Measurements from ENCODE around the gene CDC42EP2.

Gene CDC42EP2

GRCh38 chr11:65298131-65298535 lies 16.5 kb upstream of the CDC42EP2 start:
- no peak for DNase-seq (ENCODE audit: low spot score)

DNA sequence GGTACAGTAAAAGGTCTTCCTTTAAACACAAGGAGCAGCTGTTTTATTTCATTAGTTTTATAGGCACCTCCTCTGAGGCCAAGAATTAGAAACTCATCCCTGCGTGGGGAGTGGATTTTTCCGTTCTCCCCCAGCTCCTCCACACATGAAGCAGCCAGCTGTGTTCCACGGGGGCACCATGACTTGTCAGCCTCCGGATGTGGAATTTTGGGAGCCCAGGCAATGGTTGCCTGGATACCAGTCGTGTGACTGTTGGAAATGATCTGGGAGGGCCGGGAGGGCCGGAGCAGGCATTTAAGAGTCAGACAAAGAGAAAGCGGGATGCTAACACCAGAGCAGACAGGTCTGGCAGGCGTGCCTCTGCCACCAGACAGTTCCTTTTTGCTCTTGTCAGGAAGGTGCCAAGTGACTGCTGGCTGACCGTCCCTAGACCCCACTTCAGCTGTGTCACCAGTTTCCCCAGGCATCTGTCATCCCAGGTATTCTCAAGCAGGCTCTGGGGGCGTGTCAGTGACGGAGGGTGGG lies 15.9 kb upstream of the CDC42EP2 start:
- no peak for DNase-seq (ENCODE audit: low spot score)

DNA sequence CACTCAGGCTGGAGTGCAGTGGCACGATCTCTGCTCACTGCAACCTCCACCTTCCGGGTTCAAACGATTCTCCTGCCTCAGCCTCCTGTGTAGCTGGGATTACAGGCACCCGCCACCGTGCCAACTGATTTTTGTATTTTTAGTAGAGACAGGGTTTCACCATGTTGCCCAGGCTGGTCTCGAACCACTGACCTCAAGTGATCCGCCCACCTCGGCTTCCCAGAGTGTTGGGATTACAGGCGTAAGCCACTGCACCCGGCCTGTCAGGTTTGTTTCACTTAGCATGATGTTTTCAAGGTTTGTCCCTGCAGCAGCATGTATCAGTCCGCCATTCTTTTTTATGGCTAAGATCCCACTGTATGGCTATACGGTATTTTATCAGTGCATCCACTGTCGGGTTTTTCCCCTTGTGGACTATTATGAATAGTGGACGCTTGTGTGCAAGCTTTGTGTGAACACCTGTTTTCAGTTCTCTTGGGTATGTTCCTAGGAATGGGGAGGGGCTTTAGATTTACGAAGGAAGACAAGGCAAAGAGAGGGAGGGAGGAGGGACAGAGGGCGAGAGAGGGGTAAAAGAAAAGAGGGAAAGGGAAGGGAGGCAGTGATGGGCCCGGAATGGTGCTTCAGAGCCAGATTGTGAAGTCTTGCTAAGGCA lies 13.9 kb upstream of the CDC42EP2 start:
- no peak for DNase-seq (ENCODE audit: low spot score)

GRCh38 chr11:65301491-65302329 lies 13.0 kb upstream of the CDC42EP2 start:
- no peak for DNase-seq (ENCODE audit: low spot score)

DNA sequence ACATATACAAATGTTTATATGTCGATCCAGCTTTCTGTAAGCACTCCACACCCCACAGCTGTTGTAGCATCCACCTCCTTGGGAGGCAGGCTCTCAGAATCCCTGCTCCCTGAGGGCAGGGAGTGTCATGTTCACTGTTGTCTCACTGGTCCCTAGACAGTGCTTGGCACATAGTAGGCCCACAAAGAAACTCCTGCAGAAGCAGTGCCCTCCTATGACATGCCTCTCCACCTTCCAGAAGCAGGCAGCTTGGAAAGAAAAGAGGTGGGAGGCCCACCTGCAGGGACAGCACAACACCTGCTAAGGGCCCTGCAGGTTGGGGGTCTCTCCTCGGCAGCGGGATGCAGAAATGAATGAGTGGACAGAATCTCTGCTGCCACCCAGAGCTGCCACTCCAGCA lies 11.1 kb upstream of the CDC42EP2 start:
- no peak for DNase-seq (ENCODE audit: low spot score)

- DNase-seq (ENCODE audit: low spot score) = no peak
Measured at GRCh38 chr11:65304110-65304509, 10.6 kb upstream of the CDC42EP2 start.

DNA sequence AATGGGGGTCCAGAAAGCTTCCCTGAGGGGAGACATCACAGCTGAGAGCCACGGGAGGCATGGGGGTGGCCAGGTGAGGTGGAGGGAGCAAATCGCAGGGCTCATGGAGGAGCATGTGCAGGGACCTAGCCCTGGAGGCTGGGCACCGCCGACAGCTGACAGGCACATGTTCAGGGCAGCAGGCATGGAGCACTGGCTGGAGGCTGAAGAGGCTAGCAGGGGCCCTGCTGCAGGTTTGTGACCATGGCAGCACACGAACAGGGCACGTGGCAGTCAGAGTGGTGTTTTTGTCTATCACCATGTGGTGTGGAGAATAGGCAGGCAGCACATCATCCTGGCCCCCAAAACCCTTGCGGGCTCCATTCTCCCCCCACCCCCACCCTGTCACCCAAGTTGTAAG lies 10.1 kb upstream of the CDC42EP2 start:
- no peak for DNase-seq (ENCODE audit: low spot score)

- no peak for DNase-seq (ENCODE audit: low spot score)
Measured at GRCh38 chr11:65305501-65306268, 9.0 kb upstream of the CDC42EP2 start.

GRCh38 chr11:65307298-65308229 lies 7.1 kb upstream of the CDC42EP2 start:
- DNase-seq (ENCODE audit: low spot score) = no peak

DNA sequence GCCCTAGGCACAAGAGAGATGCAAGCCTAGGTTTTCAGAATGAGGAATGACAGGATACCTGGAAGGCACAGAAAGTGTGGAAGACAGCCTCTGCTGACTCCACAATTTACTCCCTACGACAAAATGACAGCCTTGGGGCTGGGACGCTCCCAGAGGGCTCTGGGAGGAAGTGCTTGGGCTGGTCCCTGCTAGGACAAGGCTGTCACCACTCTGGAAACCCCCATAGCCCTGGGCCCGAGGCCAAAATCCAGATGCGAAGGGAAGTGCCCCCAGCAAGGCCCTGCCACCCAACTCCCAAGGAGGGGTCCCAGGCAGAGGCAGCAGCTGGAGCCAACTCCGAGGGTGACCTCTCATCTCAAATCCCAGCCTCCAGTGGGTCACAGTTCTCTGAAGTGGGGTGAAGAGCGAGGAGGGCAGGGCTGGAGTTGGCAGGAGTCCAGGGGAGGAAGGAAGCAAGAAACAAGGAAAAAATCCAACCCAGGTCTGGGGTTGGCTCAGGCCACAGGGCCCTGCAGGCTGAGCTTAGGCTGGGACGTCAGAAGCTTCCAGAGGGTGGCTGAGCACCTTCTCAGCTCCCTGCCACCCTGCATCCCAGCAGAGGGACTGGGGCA lies 6.3 kb upstream of the CDC42EP2 start:
- DNase-seq (ENCODE audit: low spot score) = no peak

GRCh38 chr11:65309006-65309405 lies 5.7 kb upstream of the CDC42EP2 start:
- DNase-seq (ENCODE audit: low spot score) = no peak

GRCh38 chr11:65310215-65310614 lies 4.5 kb upstream of the CDC42EP2 start:
- no peak for DNase-seq (ENCODE audit: low spot score)

DNA sequence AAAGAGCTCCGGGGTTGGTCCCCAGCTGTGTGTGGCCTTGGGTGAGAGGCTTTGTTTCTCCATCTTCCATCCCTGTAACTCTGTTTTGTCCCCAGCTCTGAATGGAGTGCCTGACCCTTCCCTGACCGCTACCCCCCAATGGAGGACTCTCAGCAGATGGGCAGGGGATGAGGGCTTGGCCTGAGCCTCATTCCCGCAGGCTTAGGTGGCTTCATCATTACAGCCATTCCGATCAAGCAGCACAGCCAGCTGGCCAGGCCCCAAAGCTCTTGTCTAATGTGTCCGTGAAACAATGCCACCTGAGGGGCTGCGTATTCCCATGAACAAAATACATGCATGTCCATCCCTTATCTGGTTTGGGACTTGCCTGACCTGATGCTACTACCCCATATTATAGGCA lies 3.9 kb upstream of the CDC42EP2 start:
- DNase-seq (ENCODE audit: low spot score) = no peak

- no peak for DNase-seq (ENCODE audit: low spot score)
Measured at GRCh38 chr11:65311170-65311678, 3.4 kb upstream of the CDC42EP2 start.

GRCh38 chr11:65315204-65315865 lies 669 bp downstream of the CDC42EP2 start:
- peak; percentile 83 for DNase-seq (ENCODE audit: low spot score)

DNA sequence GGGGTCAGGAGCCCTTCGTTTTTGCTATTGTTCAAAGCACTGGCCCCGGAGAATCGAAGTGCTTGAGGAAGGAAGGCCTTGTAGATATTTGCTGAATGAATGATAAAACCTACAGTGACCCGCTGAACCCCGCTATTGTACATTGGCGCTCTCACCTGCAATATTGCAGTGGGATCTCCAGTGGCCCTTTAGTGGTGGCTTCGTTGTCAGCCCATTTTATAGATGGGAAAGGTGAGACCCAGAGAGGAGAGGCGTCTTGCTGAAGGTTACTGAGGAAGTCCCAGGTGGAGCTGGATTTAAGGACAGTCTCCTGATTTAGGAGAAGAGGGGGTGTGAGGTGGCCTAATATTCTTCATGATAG lies 1.2 kb downstream of the CDC42EP2 start:
- DNase-seq (ENCODE audit: low spot score) = no peak

- no peak for DNase-seq (ENCODE audit: low spot score)
Measured at GRCh38 chr11:65316227-65317024, 1.8 kb downstream of the CDC42EP2 start.

DNA sequence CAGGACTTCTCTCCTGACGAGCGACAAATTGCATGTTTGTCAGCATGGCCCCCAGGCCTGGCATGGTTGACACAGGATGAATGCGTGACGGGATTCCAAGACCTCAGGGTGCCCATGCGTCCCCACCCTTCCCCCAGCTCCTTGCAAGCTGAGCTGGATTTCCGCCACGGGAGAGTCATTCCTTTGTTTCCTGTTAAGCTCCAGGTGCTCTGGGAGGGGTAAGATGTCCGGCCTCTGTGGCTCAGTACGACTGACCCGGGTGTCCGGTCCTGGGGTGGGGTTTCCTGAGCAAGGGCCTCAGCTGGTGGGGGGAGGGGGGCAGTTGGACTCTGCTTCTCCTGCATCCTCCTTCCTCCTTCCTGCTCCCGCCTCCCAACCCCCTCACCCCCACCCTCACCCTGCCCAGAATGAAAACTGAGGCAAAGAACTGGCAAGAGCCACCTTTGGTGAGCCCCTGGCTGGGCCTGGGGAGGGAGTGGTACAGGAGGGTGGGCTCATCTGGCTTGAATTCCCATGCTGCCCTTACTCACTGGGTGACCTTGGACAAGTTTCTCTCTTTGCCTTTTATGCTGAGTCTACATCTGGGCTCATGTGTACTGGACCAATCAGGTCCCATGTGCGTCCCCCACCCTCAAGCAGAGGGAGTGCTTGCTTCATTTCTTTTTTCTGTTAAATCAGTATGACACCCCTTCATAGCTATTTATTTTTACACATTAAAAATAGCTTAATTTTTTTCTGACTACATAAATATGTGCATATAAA lies 2.5 kb downstream of the CDC42EP2 start:
- no peak for DNase-seq (ENCODE audit: low spot score)
